Trophoblast cell (in vitro differentiated cells and primary cell): ENCODE measurements around the gene KIF3C.
"Not testable (repeated sequence)": the region's sequence is repeated elsewhere in the genome, so short reads cannot be mapped to it uniquely, and the experiment has no call there.

Source experiments
- DNase-seq, 2 donors: peaks; one replicate each; pipeline ENCODE4 v3.0.0-alpha.2; 2016
- H2AFZ ChIP-seq: 2 replicates; pipeline ENCODE4 v1.6.1; 2013; ENCODE audit warnings: low read length, moderate library complexity, mild to moderate bottlenecking; ENCODE audit not compliant: insufficient read depth, poor library complexity
- H2AK5ac ChIP-seq: 2 replicates; pipeline ENCODE4 v1.6.1; 2013; ENCODE audit warnings: mild to moderate bottlenecking, low read length
- H2BK120ac ChIP-seq: 2 replicates; pipeline ENCODE4 v1.6.1; 2013; ENCODE audit warnings: low read length, mild to moderate bottlenecking, moderate library complexity; ENCODE audit not compliant: insufficient read depth, poor library complexity
- H2BK12ac ChIP-seq: 2 replicates; pipeline ENCODE4 v1.6.1; 2013; ENCODE audit warnings: mild to moderate bottlenecking, low read length, moderate library complexity
- H2BK5ac ChIP-seq: 2 replicates; pipeline ENCODE4 v1.6.1; 2013; ENCODE audit warnings: low read length, low read depth, moderate library complexity, mild to moderate bottlenecking; ENCODE audit not compliant: poor library complexity
- H3K14ac ChIP-seq: 2 replicates; pipeline ENCODE4 v1.6.1; 2013; ENCODE audit warnings: mild to moderate bottlenecking, low read length
- H3K18ac ChIP-seq: 2 replicates; pipeline ENCODE4 v1.6.1; 2013; ENCODE audit warnings: mild to moderate bottlenecking, low read length
- H3K23ac ChIP-seq: 2 replicates; pipeline ENCODE4 v1.6.1; 2013; ENCODE audit warnings: low read length
- H3K27ac ChIP-seq: 2 replicates; pipeline ENCODE4 v1.5.1; 2013; ENCODE audit warnings: low read depth, mild to moderate bottlenecking, inconsistent platforms, low read length, moderate library complexity
- H3K27me3 ChIP-seq: 2 replicates; pipeline ENCODE4 v1.6.1; 2013; ENCODE audit warnings: inconsistent platforms, mild to moderate bottlenecking, low read length, moderate library complexity; ENCODE audit not compliant: insufficient read depth
- H3K36me3 ChIP-seq, 2 experiments: 1 replicate in 1 of 2; 2 replicates in 1 of 2; pipeline ENCODE4 v1.6.1; 2013; ENCODE audit warnings: low read length in 2 of 2, mild to moderate bottlenecking in 2 of 2, moderate library complexity in 1 of 2; ENCODE audit not compliant: insufficient read depth in 2 of 2, control insufficient read depth in 1 of 2
- H3K4ac ChIP-seq: 2 replicates; pipeline ENCODE4 v1.6.1; 2013; ENCODE audit warnings: low read depth, mild to moderate bottlenecking, low read length, moderate library complexity
- H3K4me1 ChIP-seq, 2 experiments: 1 replicate in 1 of 2; 2 replicates in 1 of 2; pipeline ENCODE4 v1.6.1; 2013; ENCODE audit warnings: low read length in 2 of 2, mild to moderate bottlenecking in 2 of 2, moderate library complexity in 1 of 2; ENCODE audit not compliant: insufficient read depth in 2 of 2, control insufficient read depth in 1 of 2
- H3K4me2 ChIP-seq: 2 replicates; pipeline ENCODE4 v1.6.1; 2013; ENCODE audit warnings: inconsistent platforms, mild to moderate bottlenecking, low read length, moderate library complexity
- H3K4me3 ChIP-seq: 2 replicates; pipeline ENCODE4 v1.5.1; 2013; ENCODE audit warnings: mild to moderate bottlenecking, low read depth, low read length, inconsistent platforms
- H3K79me1 ChIP-seq: one replicate; pipeline ENCODE4 v1.6.1; 2013; ENCODE audit warnings: low read length
- H3K79me2 ChIP-seq: 2 replicates; pipeline ENCODE4 v1.6.1; 2013; ENCODE audit warnings: low read length, mild to moderate bottlenecking; ENCODE audit not compliant: control insufficient read depth, insufficient read depth, poor library complexity
- H3K9ac ChIP-seq: 2 replicates; pipeline ENCODE4 v1.6.1; 2013; ENCODE audit warnings: mild to moderate bottlenecking, low read length
- H3K9me3 ChIP-seq: 2 replicates; pipeline ENCODE4 v1.6.1; 2013; ENCODE audit warnings: low read depth, mild to moderate bottlenecking, control low read depth, inconsistent platforms, low read length; ENCODE audit not compliant: insufficient read depth
- H4K12ac ChIP-seq: 2 replicates; pipeline ENCODE4 v1.6.1; 2013; ENCODE audit warnings: low read depth, mild to moderate bottlenecking, low read length, moderate library complexity
- H4K8ac ChIP-seq: 2 replicates; pipeline ENCODE4 v1.6.1; 2013; ENCODE audit warnings: low read depth, mild to moderate bottlenecking, low read length, moderate library complexity
- H4K91ac ChIP-seq: one replicate; pipeline ENCODE4 v1.6.1; 2013; ENCODE audit warnings: low read depth, mild to moderate bottlenecking, low read length, moderate library complexity
- WGBS: extraction: QIAGEN DNeasy Blood & Tissue Kit; methylation state at CpG from one replicate; pipeline ENCODE4 v1.1.7; 2013; ENCODE audit warnings: missing lambda C conversion rate; ENCODE audit not compliant: insufficient read length, insufficient coverage; ENCODE audit errors: extremely low coverage; 5-methylcytosine and 5-hydroxymethylcytosine counted together

KIF3C gene

DNA sequence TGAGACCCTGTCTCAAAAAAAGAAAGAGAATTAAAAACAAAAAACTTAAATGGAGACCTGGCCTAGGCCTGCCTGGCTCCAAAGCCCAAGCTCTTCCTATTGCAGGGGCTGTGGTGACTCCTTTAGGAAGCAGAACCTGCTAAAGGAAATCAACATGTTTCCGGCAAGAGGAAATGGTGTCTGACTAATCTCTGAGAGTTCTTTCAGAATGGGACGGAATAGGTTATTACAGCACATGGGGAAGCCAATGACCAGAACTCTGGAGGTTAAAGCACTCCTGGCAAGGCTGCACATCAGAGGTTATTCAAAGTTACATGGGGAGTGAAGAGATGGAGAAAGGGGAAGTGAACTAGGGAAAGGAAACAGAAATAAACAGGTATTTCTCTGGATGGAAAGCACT lies 21.4 kb downstream of the KIF3C start:
- Histone ChIP-seq H3K4me3 (no peak overlapping the region), H2AFZ (no peak overlapping the region), H3K27ac (no peak overlapping the region), H4K12ac (no peak overlapping the region), H3K4me1 (peaks cover 12% of the 10 kb centered on the region in 2 experiments), H2AK5ac (no peak overlapping the region), H3K79me1 (peaks cover 9% of the 10 kb centered on the region), H3K18ac (no peak overlapping the region), H3K23ac (no peak overlapping the region), H3K27me3 (no peaks in the 10 kb centered on the region), H2BK12ac (no peak overlapping the region), H3K4ac (no peak overlapping the region), H3K79me2 (no peaks in the 10 kb centered on the region), H3K4me2 (no peak overlapping the region), H3K9me3 (no peaks in the 10 kb centered on the region), H3K36me3 (peaks cover 20 to 26% of the 10 kb centered on the region in 2 experiments), H3K9ac (no peak overlapping the region), H3K14ac (no peak overlapping the region), H2BK120ac (no peak overlapping the region), H4K8ac (no peak overlapping the region), H2BK5ac (no peak overlapping the region), H4K91ac (no peak overlapping the region)
- DNase-seq = no peak
- WGBS = no CpG with 5 or more reads among the region's 2 CpGs

- WGBS = no CpG with 5 or more reads among the region's 4 CpGs
- Histone ChIP-seq H3K23ac (no peak overlapping the region), H4K91ac (no peak overlapping the region), H3K79me2 (no peaks in the 10 kb centered on the region), H3K27ac (no peak overlapping the region), H3K79me1 (peaks cover 5% of the 10 kb centered on the region), H3K9me3 (no peaks in the 10 kb centered on the region), H4K12ac (no peak overlapping the region), H3K36me3 (peaks cover 25 to 31% of the 10 kb centered on the region in 2 experiments), H3K4me3 (no peak overlapping the region), H3K4me1 (peaks cover 9% of the 10 kb centered on the region in 2 experiments), H2AK5ac (no peak overlapping the region), H3K18ac (no peak overlapping the region), H3K14ac (no peak overlapping the region), H2AFZ (no peak overlapping the region), H4K8ac (no peak overlapping the region), H3K27me3 (no peaks in the 10 kb centered on the region), H2BK12ac (no peak overlapping the region), H2BK5ac (no peak overlapping the region), H3K4me2 (no peak overlapping the region), H3K4ac (no peak overlapping the region), H2BK120ac (no peak overlapping the region), H3K9ac (no peak overlapping the region)
- no peak for DNase-seq
Observed at GRCh38 chr2:25960396-25960795, 21.9 kb downstream of the KIF3C start.

GRCh38 chr2:25958611-25959010 lies 23.7 kb downstream of the KIF3C start:
- not testable (repeated sequence) for H4K8ac ChIP-seq, H3K4me2 ChIP-seq, H2BK5ac ChIP-seq, H2AK5ac ChIP-seq, H3K4ac ChIP-seq, H2AFZ ChIP-seq, H3K79me2 ChIP-seq, H2BK120ac ChIP-seq, H3K27ac ChIP-seq, H3K9me3 ChIP-seq, H3K79me1 ChIP-seq, H4K12ac ChIP-seq, H2BK12ac ChIP-seq, H3K4me3 ChIP-seq, H3K9ac ChIP-seq, H3K23ac ChIP-seq, H3K4me1 ChIP-seq, H3K27me3 ChIP-seq, DNase-seq, H3K14ac ChIP-seq, H4K91ac ChIP-seq, H3K18ac ChIP-seq
- no CpG with 5 or more reads among the region's 12 CpGs for WGBS
- H3K36me3 ChIP-seq = peaks cover 40 to 47% of the 10 kb centered on the region in 2 experiments

- Histone ChIP-seq H2BK12ac (no peak overlapping the region), H2BK5ac (no peak overlapping the region), H3K18ac (no peak overlapping the region), H3K4me3 (no peak overlapping the region), H3K23ac (no peak overlapping the region), H4K12ac (no peak overlapping the region), H3K79me1 (no peaks in the 10 kb centered on the region), H4K8ac (no peak overlapping the region), H3K4me1 (no peaks in the 10 kb centered on the region), H2BK120ac (no peak overlapping the region), H3K4me2 (no peak overlapping the region), H3K36me3 (peaks cover 40 to 48% of the 10 kb centered on the region in 2 experiments), H3K27ac (no peak overlapping the region), H3K14ac (no peak overlapping the region), H3K79me2 (no peaks in the 10 kb centered on the region), H3K4ac (no peak overlapping the region), H2AK5ac (no peak overlapping the region), H2AFZ (no peak overlapping the region), H3K27me3 (no peaks in the 10 kb centered on the region), H4K91ac (no peak overlapping the region), H3K9me3 (peaks cover 3% of the 10 kb centered on the region), H3K9ac (no peak overlapping the region)
- no CpG with 5 or more reads among the region's 10 CpGs for whole genome bisulfite sequencing
- DNase-seq = no peak
Observed at GRCh38 chr2:25957743-25958142, 24.6 kb downstream of the KIF3C start.
